HG03469 (cell line): ENCODE results near the gene ADA.
"Not testable (repeated sequence)": the region's sequence is repeated elsewhere in the genome, so short reads cannot be mapped to it uniquely, and the experiment has no call there.

Experiments
- ATAC-seq: cut with Tn5 transposase; IDR thresholded peaks from one replicate; pipeline ENCODE4 v1.9.1; 2021; ENCODE audit warnings: mild to moderate bottlenecking, moderate library complexity, moderate number of reproducible peaks; ENCODE audit not compliant: unreplicated experiment

The ADA gene

GRCh38 chr20:44678990-44679611 lies 27.6 kb upstream of the ADA start:
- ATAC-seq, result no peak

GRCh38 chr20:44678242-44678641 lies 26.7 kb upstream of the ADA start:
- ATAC-seq, result no peak

- ATAC-seq, result not testable (repeated sequence)
These were observed 20.9 kb upstream of the ADA start for GRCh38 chr20:44672318-44672902.

GRCh38 chr20:44671541-44671940 lies 20.0 kb upstream of the ADA start:
- not testable (repeated sequence) for ATAC-seq

- not testable (repeated sequence) for ATAC-seq
These were observed 19.4 kb upstream of the ADA start for GRCh38 chr20:44670851-44671250.

GRCh38 chr20:44666066-44666465 lies 14.6 kb upstream of the ADA start:
- no peak for ATAC-seq

- ATAC-seq, result no peak
These were observed 12.6 kb upstream of the ADA start for GRCh38 chr20:44664131-44664530.

GRCh38 chr20:44662261-44662660 lies 10.8 kb upstream of the ADA start:
- ATAC-seq, result no peak

GRCh38 chr20:44660581-44660980 lies 9.1 kb upstream of the ADA start:
- no peak for ATAC-seq

GRCh38 chr20:44659931-44660330 lies 8.4 kb upstream of the ADA start:
- ATAC-seq, result no peak

- no peak for ATAC-seq
These were observed 7.3 kb upstream of the ADA start for GRCh38 chr20:44658810-44659209.

GRCh38 chr20:44657875-44658274 lies 6.4 kb upstream of the ADA start:
- ATAC-seq, result no peak

- ATAC-seq, result no peak
These were observed 4.9 kb upstream of the ADA start for GRCh38 chr20:44656448-44656847.

GRCh38 chr20:44654210-44654609 lies 2.7 kb upstream of the ADA start:
- ATAC-seq, result not testable (repeated sequence)

GRCh38 chr20:44653546-44653945 lies 2.0 kb upstream of the ADA start:
- no peak for ATAC-seq

- ATAC-seq, result no peak
These were observed 140 bp downstream of the ADA start for GRCh38 chr20:44651434-44651683.

GRCh38 chr20:44650771-44651433 lies 597 bp downstream of the ADA start:
- ATAC-seq, result no peak

- no peak for ATAC-seq
These were observed 1.5 kb downstream of the ADA start for GRCh38 chr20:44649976-44650375.

GRCh38 chr20:44649126-44649525 lies 2.4 kb downstream of the ADA start:
- ATAC-seq, result no peak

- no peak for ATAC-seq
These were observed 2.9 kb downstream of the ADA start for GRCh38 chr20:44648579-44648978.

- ATAC-seq, result no peak
These were observed 3.4 kb downstream of the ADA start for GRCh38 chr20:44648068-44648467.

- ATAC-seq, result peak; percentile 36
These were observed 4.7 kb downstream of the ADA start for GRCh38 chr20:44646641-44647274.
